Testis (tissue), 3 donors: ENCODE data around the gene FCER1G. TPM values are rescaled to one million over a fixed set of nuclear protein-coding genes. Genes with fewer than 3 reads are reported as not detected.
"Not testable (repeated sequence)": the region's sequence is repeated elsewhere in the genome, so short reads cannot be mapped to it uniquely, and the experiment has no call there.

Experiments
- DNase-seq: peaks from one replicate; pipeline ENCODE4 v3.0.0-alpha.2; 2019
- H3K27ac ChIP-seq, 2 donors: fragments of 200-600 bp; sonication (generic); one replicate each; pipeline ENCODE4 v1.5.1; 2019
- H3K27me3 ChIP-seq: fragments of 200-600 bp; sonication (generic); one replicate; pipeline ENCODE4 v1.5.1; 2019
- H3K36me3 ChIP-seq: fragments of 200-600 bp; sonication (generic); one replicate; pipeline ENCODE4 v1.5.1; 2017; ENCODE audit warnings: low read depth; ENCODE audit errors: missing control alignments
- H3K4me1 ChIP-seq: fragments of 200-600 bp; sonication (generic); one replicate; pipeline ENCODE4 v1.5.1; 2019
- H3K4me3 ChIP-seq, 2 donors: fragments of 200-600 bp; sonication (generic); one replicate each; pipeline ENCODE4 v1.5.1; 2017 to 2019
- H3K9me3 ChIP-seq: fragments of 200-600 bp; sonication (generic); one replicate; pipeline ENCODE4 v1.5.1; 2017
- CTCF ChIP-seq, 3 experiments: fragments of 450-650 bp in 2 of 3; fragments of 200-600 bp in 1 of 3; sonication (generic) in 1 of 3; IDR thresholded peaks; one replicate each; pipeline ENCODE4 v1.5.1; 2016 to 2019; ENCODE audit warnings: antibody characterized with exemption in 3 of 3, mild to moderate bottlenecking in 2 of 3, moderate library complexity in 1 of 3
- POLR2A ChIP-seq: fragments of 450-650 bp; IDR thresholded peaks from one replicate; pipeline ENCODE4 v1.6.1; 2017; ENCODE audit warnings: antibody characterized with exemption, mild to moderate bottlenecking, moderate library complexity
- WGBS, 2 donors: methylation state at CpG; one replicate each; pipeline ENCODE4 v1.1.5; 2018; 5-methylcytosine and 5-hydroxymethylcytosine counted together
- intact Hi-C: fragments of 100-400 bp; cut with DNase I; formaldehyde crosslinking; loops from one replicate; pipeline ENCODE4 v1.15.1; 2023; ENCODE audit warnings: low total_unique reads
- polyA plus RNA-seq: library from polyadenylated mRNA; stranded (reverse); fragments of 350-450 nt; fragmentation: Illumina TruSeq; extraction: RNeasy Lipid Tissue Mini Kit (QIAGEN cat#74804); gene quantifications from one replicate; pipeline ENCODE4 v1.2.3, GENCODE V29; 2014; ENCODE audit warnings: low read depth, low replicate concordance; ENCODE audit not compliant: insufficient read depth
- total RNA-seq, 2 donors: library from RNA; depleted of rRNA; stranded (reverse); fragments of >200 nt; gene quantifications; one replicate each; pipeline ENCODE4 v1.2.3, GENCODE V29; 2016

The FCER1G gene
- total and polyA plus RNA-seq, 3 donors from 2014 or later = 2.1 to 60.9 (median 13.3) TPM

DNA sequence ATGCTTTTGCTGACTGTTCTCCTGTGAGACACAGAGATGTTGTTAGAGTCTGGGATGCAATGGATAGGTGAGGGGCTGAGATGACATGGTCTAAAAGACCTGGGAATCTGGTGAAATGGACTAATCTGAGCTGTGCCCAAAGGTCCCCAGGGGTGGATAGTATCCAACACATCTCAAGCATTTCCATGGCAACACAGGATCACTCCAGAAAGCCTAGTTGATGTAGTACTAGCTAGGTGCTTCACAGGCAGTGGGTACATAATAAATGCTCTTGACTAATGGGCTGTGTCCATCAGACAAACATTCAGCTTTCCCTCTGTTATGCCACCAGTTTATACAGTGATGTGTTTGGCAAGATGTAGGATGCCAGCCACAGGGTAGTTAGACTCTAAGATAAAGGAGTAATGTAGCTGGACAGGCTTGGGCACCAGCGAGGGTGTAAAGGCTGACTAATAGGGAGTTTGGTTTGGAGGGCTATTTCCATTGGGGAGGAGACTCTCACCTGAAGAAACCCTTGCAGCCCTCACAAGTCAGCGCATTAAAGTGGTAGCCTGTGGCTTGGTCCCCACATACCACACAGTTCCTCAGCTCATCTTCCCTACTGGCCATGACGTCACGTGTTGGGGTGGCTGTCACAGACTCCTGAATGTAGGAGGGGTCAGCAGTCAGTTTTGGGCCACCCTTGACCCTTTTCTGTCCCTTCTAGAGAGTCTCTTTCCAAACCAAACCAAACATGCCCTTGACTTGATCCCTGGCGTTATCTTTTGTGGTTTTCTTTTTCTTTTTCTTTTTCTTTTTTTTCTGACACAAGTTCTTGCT is 21.1 kb downstream of the FCER1G start:
- H3K4me1 ChIP-seq = no peaks in the 10 kb centered on the region
- no peak overlapping the region for H3K27ac ChIP-seq
- TF ChIP-seq POLR2A (no peak), CTCF (IDR thresholded peaks at IDR 0.05) (no peak)
- no peaks in the 10 kb centered on the region for H3K9me3 ChIP-seq
- H3K27me3 ChIP-seq = no peaks in the 10 kb centered on the region
- no peaks in the 10 kb centered on the region for H3K36me3 ChIP-seq
- intact Hi-C loops = no loop called here
- no peak overlapping the region for H3K4me3 ChIP-seq
- WGBS, 2 donors = 71 to 90% methylated on average over 5 of the region's 5 CpGs
- no peak for DNase-seq

DNA sequence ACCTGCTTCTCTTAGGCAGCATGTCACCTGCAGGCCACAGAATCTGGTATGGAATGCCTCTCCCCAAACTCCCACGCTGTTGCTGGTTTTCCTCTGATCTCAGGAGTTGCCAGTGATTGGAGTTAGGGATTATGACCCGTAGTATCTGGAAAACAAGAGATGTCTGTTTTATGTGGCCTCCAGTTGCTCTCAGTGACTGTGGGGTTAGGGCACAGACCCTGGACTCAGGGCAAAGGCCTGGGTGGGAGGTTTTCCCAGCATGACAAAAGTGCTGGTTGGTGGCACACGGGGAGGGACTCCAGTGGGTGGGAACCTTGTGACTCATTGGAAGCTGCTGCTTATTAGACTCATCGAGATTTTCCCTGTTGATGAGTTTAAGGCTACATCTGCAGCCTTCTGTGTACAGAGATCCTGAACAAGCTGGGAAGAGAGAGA is 23.0 kb downstream of the FCER1G start, which contains the start of gene NR1I3:
NR1I3 (minus strand) TSS at position 165 of the 435 bp plus-strand sequence. CDS start 1,638 bp downstream, outside the sequence.
- TF ChIP-seq CTCF (IDR thresholded peaks at IDR 0.05) = no peak
- TF ChIP-seq POLR2A = no peak
- no peak for DNase-seq
- Histone ChIP-seq H3K27ac (no peak within 1 kb of the TSS), H3K4me1 (no peaks in the 10 kb centered on the region), H3K4me3 (no peak within 1 kb of the TSS), H3K36me3 (no peaks in the 10 kb centered on the region), H3K9me3 (no peaks in the 10 kb centered on the region), H3K27me3 (no peaks in the 10 kb centered on the region)
- 65 to 69% methylated on average over 4 of the region's 4 CpGs for WGBS, 2 donors
- intact Hi-C loops = no loop called here

DNA sequence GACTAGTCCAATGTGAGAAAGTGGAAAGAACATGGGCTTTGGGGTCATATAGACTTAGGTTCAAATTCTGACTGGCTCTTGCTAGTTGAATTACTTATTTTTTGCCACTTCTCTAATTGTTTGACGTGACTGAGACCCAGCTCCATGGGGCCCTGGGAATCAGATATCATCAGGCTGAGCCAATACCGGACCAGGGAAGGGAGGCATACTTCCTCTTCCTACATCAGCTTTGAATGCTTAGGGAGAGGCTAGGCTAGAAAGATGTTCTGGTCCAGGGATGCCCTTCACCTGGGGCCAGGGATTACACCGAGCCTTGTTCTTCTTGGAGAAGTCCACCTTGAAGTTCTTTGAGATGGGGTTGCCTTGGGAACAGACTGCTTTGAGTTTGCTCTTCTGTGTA is 26.6 kb downstream of the FCER1G start:
- Histone ChIP-seq H3K27ac (no peak overlapping the region), H3K36me3 (no peaks in the 10 kb centered on the region), H3K4me1 (no peaks in the 10 kb centered on the region), H3K27me3 (no peaks in the 10 kb centered on the region), H3K4me3 (no peak overlapping the region), H3K9me3 (no peaks in the 10 kb centered on the region)
- intact Hi-C loops = no loop called here
- WGBS, 2 donors = 77% methylated on average over 3 of the region's 3 CpGs
- no peak for DNase-seq
- TF ChIP-seq CTCF (IDR thresholded peaks at IDR 0.05) (no peak), POLR2A (no peak)

GRCh38 chr1:161242313-161242712 is 27.2 kb downstream of the FCER1G start:
- no peaks in the 10 kb centered on the region for H3K4me1 ChIP-seq
- intact Hi-C loops = no loop called here
- H3K36me3 ChIP-seq = no peaks in the 10 kb centered on the region
- TF ChIP-seq CTCF (IDR thresholded peaks at IDR 0.05) (no peak), POLR2A (no peak)
- no peaks in the 10 kb centered on the region for H3K9me3 ChIP-seq
- no peak overlapping the region for H3K27ac ChIP-seq
- DNase-seq = no peak
- H3K27me3 ChIP-seq = no peaks in the 10 kb centered on the region
- no peak overlapping the region for H3K4me3 ChIP-seq
- 86 to 98% methylated on average over 2 of the region's 2 CpGs for WGBS, 2 donors

DNA sequence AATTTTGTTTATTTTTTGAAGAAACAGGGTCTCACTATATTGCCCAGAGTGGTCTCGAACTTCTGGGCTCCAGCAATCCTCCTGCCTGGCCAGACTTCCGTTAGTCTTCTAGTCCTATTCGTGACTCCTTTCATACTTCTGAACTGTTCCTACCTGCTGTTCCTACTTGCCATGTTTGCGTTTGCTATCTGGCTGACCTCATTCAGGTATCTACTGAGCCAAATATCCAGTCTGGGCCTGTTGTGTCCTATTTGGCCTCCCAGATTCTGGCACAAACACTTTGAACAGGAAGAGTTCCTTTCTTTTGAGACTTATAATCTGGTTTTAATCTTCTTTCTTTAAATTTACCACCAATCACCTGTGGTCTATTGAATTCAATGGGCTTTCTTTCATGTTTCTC is 29.8 kb downstream of the FCER1G start:
- intact Hi-C loops = no loop called here
- 80 to 84% methylated on average over 4 of the region's 4 CpGs for WGBS, 2 donors
- no peak for DNase-seq
- H3K9me3 ChIP-seq = no peaks in the 10 kb centered on the region
- no peaks in the 10 kb centered on the region for H3K36me3 ChIP-seq
- no peak for TF ChIP-seq CTCF (IDR thresholded peaks at IDR 0.05)
- TF ChIP-seq POLR2A = no peak
- H3K4me3 ChIP-seq = no peak overlapping the region
- no peak overlapping the region for H3K27ac ChIP-seq
- H3K27me3 ChIP-seq = no peaks in the 10 kb centered on the region
- H3K4me1 ChIP-seq = no peaks in the 10 kb centered on the region

DNA sequence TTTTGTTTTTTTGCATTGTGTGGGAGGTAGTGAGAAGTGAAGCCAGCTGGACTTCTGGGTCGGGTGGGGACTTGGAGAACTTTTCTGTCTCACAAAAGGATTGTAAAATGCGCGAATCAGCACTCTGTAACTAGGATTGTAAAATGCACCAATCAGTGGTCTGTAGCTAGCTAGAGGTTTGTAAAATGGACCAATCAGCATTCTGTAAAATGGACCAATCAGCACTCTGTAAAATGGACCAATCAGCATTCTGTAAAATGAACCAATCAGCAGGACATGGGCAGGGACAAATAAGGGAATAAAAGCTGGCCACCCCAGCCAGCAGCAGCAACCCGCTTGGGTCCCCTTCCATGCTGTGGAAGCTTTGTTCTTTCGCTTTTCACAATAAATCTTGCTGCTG is 35.0 kb downstream of the FCER1G start:
- 67 to 75% methylated on average over 5 of the region's 5 CpGs for WGBS, 2 donors
- H3K36me3 ChIP-seq, H3K4me3 ChIP-seq, DNase-seq, intact Hi-C loops, H3K27me3 ChIP-seq, H3K27ac ChIP-seq, H3K9me3 ChIP-seq, H3K4me1 ChIP-seq: not testable (repeated sequence)
